IMR-90 (cell line): ENCODE measurements around the gene SLC16A7. TPM values are rescaled to one million over a fixed set of nuclear protein-coding genes. Genes with fewer than 3 reads are reported as not detected.

Experiments used
- ATAC-seq: fragments of 200-7000 bp; cut with Tn5 transposase; 2 replicates; pipeline ENCODE4 v1.9.1; 2020; ENCODE audit warnings: low read depth, mild to moderate bottlenecking, moderate library complexity
- BruUV-seq: library from RNA; stranded (reverse); fragments of 400-500 nt; replicated peaks from 2 replicates; lab custom pipeline; 2021; lab: Mats Ljungman, UMichigan
- CTCF ChIA-PET: fragments of 300-600 bp; formaldehyde crosslinking; extraction: SDS; loops from one replicate; lab custom pipeline; 2021; ENCODE audit warnings: antibody characterized with exemption; lab: Yijun Ruan, JAX
- POLR2A ChIA-PET: fragments of 300-600 bp; sonication (Branson Sonifier 250); formaldehyde crosslinking; loops from one replicate; lab custom pipeline; 2022; ENCODE audit warnings: antibody characterized with exemption; ENCODE audit not compliant: unreplicated experiment; lab: Charles Lee
- DNase-seq: peaks from one replicate; pipeline ENCODE4 v3.0.0; 2013
- H2AFZ ChIP-seq: replicated peaks from 2 replicates; pipeline ENCODE3; 2013; ENCODE audit warnings: low read length, mild to moderate bottlenecking; ENCODE audit not compliant: poor library complexity
- H2AK5ac ChIP-seq: 2 replicates; pipeline ENCODE4 v1.6.1; 2013; ENCODE audit warnings: low read depth, low read length, inconsistent platforms
- H2AK9ac ChIP-seq: replicated peaks from 2 replicates; pipeline ENCODE3; 2013; ENCODE audit warnings: mild to moderate bottlenecking, low read depth, low read length, moderate library complexity; ENCODE audit not compliant: poor library complexity
- H2BK120ac ChIP-seq: 2 replicates; pipeline ENCODE4 v1.6.1; 2013; ENCODE audit warnings: low read depth, low read length, inconsistent platforms
- H2BK15ac ChIP-seq: 3 replicates; pipeline ENCODE4 v1.6.1; 2013; ENCODE audit warnings: low read depth, low read length, inconsistent platforms
- H2BK20ac ChIP-seq: 2 replicates; pipeline ENCODE4 v1.6.1; 2013; ENCODE audit warnings: low read depth, mild to moderate bottlenecking, inconsistent platforms, low read length, moderate library complexity
- H2BK5ac ChIP-seq: 2 replicates; pipeline ENCODE4 v1.6.1; 2013; ENCODE audit warnings: mild to moderate bottlenecking, low read depth, low read length, inconsistent platforms; ENCODE audit not compliant: poor library complexity, severe bottlenecking
- H3K14ac ChIP-seq: replicated peaks from 2 replicates; pipeline ENCODE4 v1.6.1; 2013; ENCODE audit warnings: low read depth, low read length, inconsistent platforms
- H3K18ac ChIP-seq: 2 replicates; pipeline ENCODE4 v1.6.1; 2013; ENCODE audit warnings: low read depth, low read length, control low read depth
- H3K23ac ChIP-seq: 2 replicates; pipeline ENCODE4 v1.6.1; 2013; ENCODE audit warnings: low read depth, low read length, inconsistent platforms
- H3K27ac ChIP-seq: 2 replicates; pipeline ENCODE4 v1.5.1; 2013; ENCODE audit warnings: mild to moderate bottlenecking, control low read depth, low read length; ENCODE audit not compliant: insufficient read depth
- H3K27me3 ChIP-seq: 2 replicates; pipeline ENCODE4 v1.6.1; 2013; ENCODE audit warnings: low read length; ENCODE audit not compliant: control insufficient read depth, insufficient read depth
- H3K36me3 ChIP-seq: 2 replicates; pipeline ENCODE4 v1.6.1; 2013; ENCODE audit warnings: low read length, mixed read lengths; ENCODE audit not compliant: control insufficient read depth, insufficient read depth
- H3K4ac ChIP-seq: 2 replicates; pipeline ENCODE4 v1.6.1; 2013; ENCODE audit warnings: low read depth, low read length, inconsistent platforms
- H3K4me1 ChIP-seq: 2 replicates; pipeline ENCODE4 v1.6.1; 2013; ENCODE audit warnings: low read length, mixed read lengths; ENCODE audit not compliant: control insufficient read depth, insufficient read depth
- H3K4me2 ChIP-seq: 2 replicates; pipeline ENCODE4 v1.6.1; 2013; ENCODE audit warnings: low read depth, mild to moderate bottlenecking, control low read depth, low read length, moderate library complexity
- H3K4me3 ChIP-seq: 2 replicates; pipeline ENCODE4 v1.5.1; 2013; ENCODE audit warnings: low read depth, mild to moderate bottlenecking, control low read depth, low read length, moderate library complexity; ENCODE audit not compliant: insufficient read depth
- H3K56ac ChIP-seq: 2 replicates; pipeline ENCODE4 v1.6.1; 2013; ENCODE audit warnings: low read length, inconsistent platforms; ENCODE audit not compliant: insufficient read depth; ENCODE audit errors: extremely low read depth
- H3K79me1 ChIP-seq, 2 experiments: 2 replicates each; pipeline ENCODE4 v1.6.1; 2013; ENCODE audit warnings: low read length in 2 of 2, inconsistent platforms in 1 of 2, low read depth in 1 of 2
- H3K9ac ChIP-seq: 2 replicates; pipeline ENCODE4 v1.6.1; 2013; ENCODE audit warnings: low read depth, low read length, control low read depth
- H3K9me1 ChIP-seq: 2 replicates; pipeline ENCODE4 v1.6.1; 2013; ENCODE audit warnings: low read length, inconsistent platforms; ENCODE audit not compliant: insufficient read depth
- H3K9me3 ChIP-seq: 2 replicates; pipeline ENCODE4 v1.6.1; 2013; ENCODE audit warnings: low read length; ENCODE audit not compliant: control insufficient read depth, insufficient read depth
- H4K20me1 ChIP-seq: 2 replicates; pipeline ENCODE4 v1.6.1; 2013; ENCODE audit warnings: low read length, inconsistent platforms; ENCODE audit not compliant: insufficient read depth
- H4K5ac ChIP-seq: 2 replicates; pipeline ENCODE4 v1.6.1; 2013; ENCODE audit warnings: mild to moderate bottlenecking, low read depth, low read length, control low read depth
- H4K8ac ChIP-seq, 2 experiments: 2 replicates each; pipeline ENCODE4 v1.6.1; 2013; ENCODE audit warnings: low read depth in 2 of 2, low read length in 2 of 2, control low read depth in 1 of 2, inconsistent platforms in 1 of 2
- H4K91ac ChIP-seq: 2 replicates; pipeline ENCODE4 v1.6.1; 2013; ENCODE audit warnings: low read depth, low read length, inconsistent platforms; ENCODE audit not compliant: insufficient read depth
- BHLHE40 ChIP-seq: fragments of 150-350 bp; IDR thresholded peaks from 2 replicates; pipeline ENCODE4 v1.6.1; 2016; ENCODE audit warnings: mild to moderate bottlenecking, low read depth, low read length
- CEBPB ChIP-seq: IDR thresholded peaks from 2 replicates; pipeline ENCODE4 v1.6.1; 2012; ENCODE audit warnings: low read depth, low read length, improper control_type of control experiment
- CHD1 ChIP-seq: IDR thresholded peaks from 2 replicates; pipeline ENCODE4 v1.6.1; 2012; ENCODE audit warnings: low read depth, low read length, improper control_type of control experiment
- FOS ChIP-seq: fragments of 150-350 bp; IDR thresholded peaks from 2 replicates; pipeline ENCODE4 v1.6.1; 2016; ENCODE audit warnings: low read depth, low read length
- MAFK ChIP-seq: IDR thresholded peaks from 2 replicates; pipeline ENCODE4 v1.6.1; 2012; ENCODE audit warnings: low read depth, low read length, improper control_type of control experiment
- MAZ ChIP-seq: IDR thresholded peaks from 2 replicates; pipeline ENCODE4 v1.6.1; 2012; ENCODE audit warnings: low read depth, mild to moderate bottlenecking, low read length, improper control_type of control experiment, moderate library complexity, borderline replicate concordance
- MXI1 ChIP-seq: IDR thresholded peaks from 2 replicates; pipeline ENCODE4 v1.6.1; 2012; ENCODE audit warnings: low read depth, mild to moderate bottlenecking, low read length, moderate library complexity, borderline replicate concordance
- NFE2L2 ChIP-seq: fragments of 150-350 bp; IDR thresholded peaks from 2 replicates; pipeline ENCODE4 v1.6.1; 2016; ENCODE audit warnings: low read depth, mild to moderate bottlenecking, low read length
- POLR2A ChIP-seq: IDR thresholded peaks from 2 replicates; pipeline ENCODE4 v1.6.1; 2012; ENCODE audit warnings: mild to moderate bottlenecking, low read depth, low read length
- RAD21 ChIP-seq: IDR thresholded peaks from 2 replicates; pipeline ENCODE4 v1.6.1; 2012; ENCODE audit warnings: low read length, improper control_type of control experiment
- RCOR1 ChIP-seq: IDR thresholded peaks from 2 replicates; pipeline ENCODE4 v1.6.1; 2012; ENCODE audit warnings: mild to moderate bottlenecking, low read length, improper control_type of control experiment; ENCODE audit not compliant: insufficient replicate concordance
- RFX5 ChIP-seq: IDR thresholded peaks from 2 replicates; pipeline ENCODE4 v1.8.0; 2012; ENCODE audit warnings: low read depth, mild to moderate bottlenecking, low read length, moderate library complexity
- SMC3 ChIP-seq: fragments of 150-350 bp; IDR thresholded peaks from 2 replicates; pipeline ENCODE4 v1.6.1; 2016; ENCODE audit warnings: low read depth, mild to moderate bottlenecking, antibody characterized with exemption, low read length, moderate library complexity
- dilution Hi-C: fragments of 300-500 bp; cut with HindIII; formaldehyde crosslinking; loops from one replicate; pipeline ENCODE4 v1.14.3; 2018; ENCODE audit warnings: low sequenced_read_pairs; ENCODE audit not compliant: unreplicated experiment
- in situ Hi-C: fragments of 300-500 bp; cut with MboI; formaldehyde crosslinking; loops from 3 replicates; pipeline ENCODE4 v1.14.3; 2019; ENCODE audit warnings: low sequenced_read_pairs, inconsistent platforms, mixed read lengths
- intact Hi-C: fragments of 100-400 bp; cut with micrococcal nuclease; formaldehyde crosslinking; loops from 2 replicates; pipeline ENCODE4 v1.10.0; 2022
- polyA plus RNA-seq, 3 experiments: library from polyadenylated mRNA; depleted of rRNA; stranded (reverse); fragments of >200 nt; gene quantifications; 2 replicates each; pipeline ENCODE4 v1.2.3, GENCODE V29; 2012; ENCODE audit warnings: low replicate concordance in 1 of 3
- total RNA-seq: library from RNA; depleted of rRNA; stranded (reverse); fragments of >200 nt; gene quantifications from 2 replicates; pipeline ENCODE4 v1.2.3, GENCODE V29; 2012
- TF ChIP-seq, protein P1 (sequence below): fragments of 150-350 bp; IDR thresholded peaks from 2 replicates; pipeline ENCODE4 v1.6.1; 2017; ENCODE audit warnings: mild to moderate bottlenecking, antibody characterized with exemption, low read length, low read depth
- TF ChIP-seq, protein P2 (sequence below): conservative IDR thresholded peaks from 2 replicates; pipeline ENCODE4 v1.5.1; 2012; ENCODE audit warnings: mild to moderate bottlenecking, low read depth, low read length, improper control_type of control experiment
- TF ChIP-seq, protein P3 (sequence below): fragments of 150-350 bp; IDR thresholded peaks from 2 replicates; pipeline ENCODE4 v1.6.1; 2016; ENCODE audit warnings: low read depth, mild to moderate bottlenecking, low read length, moderate library complexity, borderline replicate concordance

SLC16A7 gene
- total and polyA plus RNA-seq, 2 of the 4 experiments (the other 2 are of a cell fraction): 2.6 to 21.5 TPM

GRCh38 chr12:59761542-59761941 is 165.7 kb downstream of the SLC16A7 start:
- H2BK15ac ChIP-seq: no peak overlapping the region

More at GRCh38 chr12:59761542-59761941, 165.7 kb downstream of the SLC16A7 start:
- Histone ChIP-seq H3K4me3 (no peak overlapping the region), H3K9me3 (no peaks in the 10 kb centered on the region), H2BK120ac (no peak overlapping the region), H3K36me3 (no peaks in the 10 kb centered on the region), H3K27me3 (no peaks in the 10 kb centered on the region), H2AFZ (no peak overlapping the region), H2AK9ac (no peak overlapping the region), H3K4ac (no peak overlapping the region), H2BK5ac (no peak overlapping the region), H4K5ac (no peak overlapping the region), H2BK20ac (no peak overlapping the region), H4K91ac (no peak overlapping the region), H3K4me2 (no peak overlapping the region), H3K14ac (no peak overlapping the region), H3K23ac (no peak overlapping the region), H3K4me1 (no peaks in the 10 kb centered on the region), H3K79me1 (no peaks in the 10 kb centered on the region), H3K9ac (no peak overlapping the region), H4K8ac (no peak overlapping the region), H2AK5ac (no peak overlapping the region), H3K9me1 (no peaks in the 10 kb centered on the region), H4K20me1 (no peaks in the 10 kb centered on the region), H3K27ac (no peak overlapping the region), H3K56ac (no peak overlapping the region), H3K18ac (no peak overlapping the region)
- TF ChIP-seq FOS: no peak
- no peak for TF ChIP-seq SMC3
- TF ChIP-seq BHLHE40: no peak
- TF ChIP-seq RCOR1: no peak
- no peak for TF ChIP-seq CEBPB
- TF ChIP-seq, protein P1, sequence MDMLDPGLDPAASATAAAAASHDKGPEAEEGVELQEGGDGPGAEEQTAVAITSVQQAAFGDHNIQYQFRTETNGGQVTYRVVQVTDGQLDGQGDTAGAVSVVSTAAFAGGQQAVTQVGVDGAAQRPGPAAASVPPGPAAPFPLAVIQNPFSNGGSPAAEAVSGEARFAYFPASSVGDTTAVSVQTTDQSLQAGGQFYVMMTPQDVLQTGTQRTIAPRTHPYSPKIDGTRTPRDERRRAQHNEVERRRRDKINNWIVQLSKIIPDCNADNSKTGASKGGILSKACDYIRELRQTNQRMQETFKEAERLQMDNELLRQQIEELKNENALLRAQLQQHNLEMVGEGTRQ: no peak
- TF ChIP-seq MAZ: no peak
- TF ChIP-seq POLR2A: no peak
- no peak for TF ChIP-seq NFE2L2
- no peak for TF ChIP-seq CHD1
- TF ChIP-seq, protein P2, sequence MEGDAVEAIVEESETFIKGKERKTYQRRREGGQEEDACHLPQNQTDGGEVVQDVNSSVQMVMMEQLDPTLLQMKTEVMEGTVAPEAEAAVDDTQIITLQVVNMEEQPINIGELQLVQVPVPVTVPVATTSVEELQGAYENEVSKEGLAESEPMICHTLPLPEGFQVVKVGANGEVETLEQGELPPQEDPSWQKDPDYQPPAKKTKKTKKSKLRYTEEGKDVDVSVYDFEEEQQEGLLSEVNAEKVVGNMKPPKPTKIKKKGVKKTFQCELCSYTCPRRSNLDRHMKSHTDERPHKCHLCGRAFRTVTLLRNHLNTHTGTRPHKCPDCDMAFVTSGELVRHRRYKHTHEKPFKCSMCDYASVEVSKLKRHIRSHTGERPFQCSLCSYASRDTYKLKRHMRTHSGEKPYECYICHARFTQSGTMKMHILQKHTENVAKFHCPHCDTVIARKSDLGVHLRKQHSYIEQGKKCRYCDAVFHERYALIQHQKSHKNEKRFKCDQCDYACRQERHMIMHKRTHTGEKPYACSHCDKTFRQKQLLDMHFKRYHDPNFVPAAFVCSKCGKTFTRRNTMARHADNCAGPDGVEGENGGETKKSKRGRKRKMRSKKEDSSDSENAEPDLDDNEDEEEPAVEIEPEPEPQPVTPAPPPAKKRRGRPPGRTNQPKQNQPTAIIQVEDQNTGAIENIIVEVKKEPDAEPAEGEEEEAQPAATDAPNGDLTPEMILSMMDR: no peak
- TF ChIP-seq RAD21: no peak
- no peak for TF ChIP-seq MAFK
- TF ChIP-seq RFX5: no peak
- TF ChIP-seq, protein P3, sequence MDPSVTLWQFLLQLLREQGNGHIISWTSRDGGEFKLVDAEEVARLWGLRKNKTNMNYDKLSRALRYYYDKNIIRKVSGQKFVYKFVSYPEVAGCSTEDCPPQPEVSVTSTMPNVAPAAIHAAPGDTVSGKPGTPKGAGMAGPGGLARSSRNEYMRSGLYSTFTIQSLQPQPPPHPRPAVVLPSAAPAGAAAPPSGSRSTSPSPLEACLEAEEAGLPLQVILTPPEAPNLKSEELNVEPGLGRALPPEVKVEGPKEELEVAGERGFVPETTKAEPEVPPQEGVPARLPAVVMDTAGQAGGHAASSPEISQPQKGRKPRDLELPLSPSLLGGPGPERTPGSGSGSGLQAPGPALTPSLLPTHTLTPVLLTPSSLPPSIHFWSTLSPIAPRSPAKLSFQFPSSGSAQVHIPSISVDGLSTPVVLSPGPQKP: no peak
- TF ChIP-seq MXI1: no peak
- ChIA-PET POLR2A (no interaction called here), CTCF (no interaction called here)
- dilution Hi-C loops (no loop called here), in situ Hi-C loops (no loop called here), intact Hi-C loops (no loop called here)
- DNase-seq (no peak), ATAC-seq (no peak)
- BruUV-seq: no TSS peak
